OCI-LY1 (cell line): ENCODE measurements around the gene PPP1R36.

Experiments
- H2AFZ ChIP-seq: fragments of 200-600 bp; sonication (generic), shearing (Covaris generic); 2 replicates; pipeline ENCODE4 v1.6.0; 2014; ENCODE audit warnings: antibody characterized with exemption, mild to moderate bottlenecking, low read length
- H3F3A ChIP-seq: fragments of 200-600 bp; sonication (generic), shearing (Covaris generic); 2 replicates; pipeline ENCODE4 v1.6.0; 2014; ENCODE audit warnings: mild to moderate bottlenecking, antibody characterized with exemption, low read length, moderate library complexity; ENCODE audit not compliant: insufficient read depth
- H3K27ac ChIP-seq: fragments of 200-600 bp; sonication (generic); 2 replicates; pipeline ENCODE4 v1.5.1; 2014; ENCODE audit warnings: low read length, mixed run types, mild to moderate bottlenecking, low read depth; ENCODE audit not compliant: poor library complexity, severe bottlenecking
- H3K27me3 ChIP-seq: fragments of 200-600 bp; sonication (generic); 2 replicates; pipeline ENCODE4 v1.6.0; 2014; ENCODE audit warnings: antibody characterized with exemption, mild to moderate bottlenecking, low read length, moderate library complexity; ENCODE audit not compliant: insufficient read depth
- H3K36me3 ChIP-seq: fragments of 200-600 bp; sonication (generic); 2 replicates; pipeline ENCODE4 v1.6.1; 2014; ENCODE audit warnings: mild to moderate bottlenecking, antibody characterized with exemption, low read length, moderate library complexity, mixed read lengths; ENCODE audit not compliant: insufficient read depth
- H3K4me1 ChIP-seq: fragments of 200-600 bp; sonication (generic); 2 replicates; pipeline ENCODE4 v1.5.1; 2014; ENCODE audit warnings: mild to moderate bottlenecking, low read length, moderate library complexity; ENCODE audit not compliant: insufficient read depth, severe bottlenecking
- H3K4me2 ChIP-seq: fragments of 200-600 bp; sonication (generic), shearing (Covaris generic); 2 replicates; pipeline ENCODE4 v1.6.1; 2014; ENCODE audit warnings: low read length
- H3K4me3 ChIP-seq: fragments of 200-600 bp; sonication (generic); 2 replicates; pipeline ENCODE4 v1.5.1; 2014; ENCODE audit warnings: low read length, low read depth, mild to moderate bottlenecking, mixed read lengths; ENCODE audit not compliant: poor library complexity, severe bottlenecking
- H3K79me2 ChIP-seq: fragments of 200-600 bp; shearing (Covaris generic); 2 replicates; pipeline ENCODE4 v1.6.1; 2016; ENCODE audit warnings: mixed run types, low read length, mixed read lengths; ENCODE audit not compliant: insufficient read depth
- H3K9ac ChIP-seq: fragments of 200-600 bp; sonication (generic), shearing (Covaris generic); 2 replicates; pipeline ENCODE4 v1.6.1; 2014; ENCODE audit warnings: mild to moderate bottlenecking, low read length, mixed read lengths
- H3K9me2 ChIP-seq: fragments of 200-600 bp; sonication (generic), shearing (Covaris generic); 2 replicates; pipeline ENCODE4 v1.6.1; 2014; ENCODE audit warnings: low read depth, mild to moderate bottlenecking, low read length, mixed read lengths
- H3K9me3 ChIP-seq: fragments of 200-600 bp; shearing (Covaris generic); 2 replicates; pipeline ENCODE4 v1.6.1; 2014; ENCODE audit warnings: low read length, mixed read lengths
- H4K20me1 ChIP-seq: fragments of 200-600 bp; sonication (generic), shearing (Covaris generic); 2 replicates; pipeline ENCODE4 v1.6.0; 2016; ENCODE audit warnings: mild to moderate bottlenecking, low read length; ENCODE audit not compliant: insufficient read depth
- CTCF ChIP-seq: fragments of 200-600 bp; sonication (generic), shearing (Covaris generic); IDR thresholded peaks from 2 replicates; pipeline ENCODE4 v1.5.1; 2017; ENCODE audit warnings: mild to moderate bottlenecking, antibody characterized with exemption, low read length, moderate library complexity, mixed read lengths
- EZH2 ChIP-seq: fragments of 200-600 bp; sonication (generic), shearing (Covaris generic); IDR thresholded peaks from 2 replicates; pipeline ENCODE4 v1.8.0; 2017; ENCODE audit warnings: borderline replicate concordance, mixed run types, mild to moderate bottlenecking, antibody characterized with exemption, low read length, moderate library complexity, mixed read lengths

PPP1R36 gene

DNA sequence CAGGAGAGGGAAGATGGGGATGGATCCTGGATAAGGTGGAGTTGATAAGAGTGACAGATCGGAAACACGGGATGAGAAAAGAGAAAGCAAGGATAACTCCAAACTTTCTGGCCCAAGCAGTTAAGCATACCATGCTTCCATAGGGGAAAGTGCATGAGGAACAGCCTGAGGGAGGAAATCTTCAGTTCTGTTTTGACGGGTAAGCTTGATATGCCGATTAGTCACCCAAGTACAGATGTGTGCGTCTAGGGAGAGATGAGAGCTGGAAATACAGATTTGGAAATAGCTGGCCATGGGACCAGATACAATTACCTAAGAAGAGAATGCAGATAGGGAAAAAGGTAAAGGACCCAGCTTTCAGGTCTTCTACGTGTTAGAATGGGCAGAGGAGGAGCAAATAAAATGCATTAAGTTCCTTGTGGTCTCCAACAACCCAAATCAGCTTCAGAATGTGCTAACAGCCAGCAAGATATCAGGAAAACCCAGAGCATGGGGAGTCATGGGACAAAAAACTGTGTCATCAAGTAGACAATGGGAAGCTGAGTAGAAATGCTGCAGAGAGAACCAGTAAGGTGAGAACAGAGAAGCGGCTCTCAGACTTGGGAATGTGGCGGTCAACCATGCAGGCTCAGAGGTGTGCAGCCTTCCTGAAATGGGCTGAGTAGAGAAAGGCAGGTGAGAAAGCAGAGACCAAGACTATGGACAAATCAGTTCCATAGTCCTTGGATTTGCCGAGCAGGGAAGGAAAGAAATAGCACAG lies 56.3 kb downstream of the PPP1R36 start:
- Histone ChIP-seq H3K27ac (no peak overlapping the region), H3K4me3 (no peak overlapping the region), H3K36me3 (no peaks in the 10 kb centered on the region), H3K9me2 (no peaks in the 10 kb centered on the region), H2AFZ (no peak overlapping the region), H3K9me3 (no peaks in the 10 kb centered on the region), H3K4me1 (no peaks in the 10 kb centered on the region), H3F3A (no peaks in the 10 kb centered on the region), H3K79me2 (no peaks in the 10 kb centered on the region), H3K27me3 (no peaks in the 10 kb centered on the region), H4K20me1 (no peaks in the 10 kb centered on the region), H3K9ac (no peak overlapping the region), H3K4me2 (no peak overlapping the region)
- no peak for TF ChIP-seq CTCF
- no peak for TF ChIP-seq EZH2

DNA sequence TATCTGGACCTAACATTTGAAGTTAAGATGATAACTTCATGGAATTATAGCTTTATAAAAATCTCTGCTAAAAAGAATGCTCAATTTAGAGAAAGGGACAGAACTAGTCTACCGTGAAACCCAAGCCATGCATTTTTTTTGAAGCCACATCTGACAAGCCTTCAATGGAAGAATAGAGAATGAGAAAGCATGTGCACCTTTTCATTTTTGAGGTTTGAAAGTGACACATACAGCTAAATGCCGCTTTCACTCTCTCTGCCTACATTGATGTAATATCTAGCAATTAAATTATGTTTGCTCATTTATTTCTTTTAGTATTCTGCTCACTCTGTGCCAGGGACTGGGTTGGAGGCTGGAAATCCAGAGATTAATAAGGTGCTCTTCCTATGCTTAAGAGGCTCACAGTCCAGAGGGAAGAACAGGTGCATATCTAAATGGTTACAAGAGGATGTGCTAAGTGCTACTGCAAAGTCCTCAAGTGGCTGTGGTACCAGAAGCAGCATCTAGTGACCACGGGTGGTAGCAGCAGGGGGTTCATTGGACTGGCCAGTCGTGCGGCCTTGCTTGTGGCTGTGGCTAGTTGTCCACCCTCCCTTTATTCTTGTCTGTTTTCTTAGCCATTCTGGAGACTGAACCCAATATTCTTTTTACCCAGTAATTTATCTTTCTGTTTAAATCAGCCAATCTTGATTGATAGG lies 60.4 kb downstream of the PPP1R36 start:
- H3K4me3 ChIP-seq, result no peak overlapping the region
- no peak overlapping the region for H3K4me2 ChIP-seq
- no peaks in the 10 kb centered on the region for H3K4me1 ChIP-seq
- H3F3A ChIP-seq, result no peaks in the 10 kb centered on the region
- no peaks in the 10 kb centered on the region for H3K79me2 ChIP-seq
- H3K9me2 ChIP-seq, result no peaks in the 10 kb centered on the region
- no peaks in the 10 kb centered on the region; the same call in 1 of the 2 replicates for H3K27me3 ChIP-seq
- H3K27ac ChIP-seq, result no peak overlapping the region
- no peaks in the 10 kb centered on the region for H3K9me3 ChIP-seq
- H3K9ac ChIP-seq, result no peak overlapping the region
- TF ChIP-seq EZH2 (no peak), CTCF (no peak)
- H2AFZ ChIP-seq, result no peak overlapping the region
- no peaks in the 10 kb centered on the region for H3K36me3 ChIP-seq
- no peaks in the 10 kb centered on the region for H4K20me1 ChIP-seq

DNA sequence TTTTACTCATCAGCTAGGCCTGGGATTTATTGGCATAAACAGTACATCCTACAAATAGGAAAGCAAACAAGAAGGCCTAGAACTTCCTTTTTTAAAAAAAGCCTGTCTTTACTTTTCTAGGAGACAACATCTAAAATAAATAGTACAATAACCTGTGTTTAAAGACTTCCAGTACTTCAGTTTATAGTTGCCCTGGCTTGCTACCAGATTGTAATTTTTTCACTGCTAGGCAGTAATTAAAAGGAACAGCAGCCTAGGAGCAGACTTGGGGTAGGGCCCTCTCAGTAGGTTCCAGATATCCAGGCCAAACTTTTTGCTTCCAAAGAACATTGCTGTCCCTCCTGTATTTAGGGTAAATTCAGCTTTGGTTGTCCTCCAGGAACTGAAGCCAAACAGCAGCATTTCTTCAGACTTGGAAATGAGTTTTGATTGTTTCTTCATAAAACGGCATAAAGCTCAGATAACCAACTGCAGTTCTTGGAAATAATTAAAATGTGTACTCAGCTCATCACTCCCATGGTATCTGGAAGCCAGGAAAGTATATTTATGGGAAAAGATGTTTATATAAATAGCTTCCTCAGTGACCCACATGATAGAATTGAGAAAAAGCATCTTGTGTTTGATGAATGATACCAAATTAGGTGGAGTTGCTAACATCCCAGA lies 61.7 kb downstream of the PPP1R36 start:
- no peak overlapping the region for H3K4me2 ChIP-seq
- no peak overlapping the region for H3K27ac ChIP-seq
- no peaks in the 10 kb centered on the region for H3F3A ChIP-seq
- no peaks in the 10 kb centered on the region for H4K20me1 ChIP-seq
- no peaks in the 10 kb centered on the region for H3K9me3 ChIP-seq
- no peak for TF ChIP-seq EZH2
- TF ChIP-seq CTCF, result no peak
- H3K9ac ChIP-seq, result no peak overlapping the region
- no peaks in the 10 kb centered on the region for H3K4me1 ChIP-seq
- no peaks in the 10 kb centered on the region for H3K36me3 ChIP-seq
- no peaks in the 10 kb centered on the region; the same call in 1 of the 2 replicates for H3K27me3 ChIP-seq
- no peak overlapping the region for H3K4me3 ChIP-seq
- no peaks in the 10 kb centered on the region for H3K79me2 ChIP-seq
- H3K9me2 ChIP-seq, result no peaks in the 10 kb centered on the region
- no peak overlapping the region for H2AFZ ChIP-seq
